GM19239 (cell line): ENCODE data around the gene MAN2B1.
"Not testable (repeated sequence)": the region's sequence is repeated elsewhere in the genome, so short reads cannot be mapped to it uniquely, and the experiment has no call there.

Source experiments
- DNase-seq: peaks from one replicate; pipeline ENCODE4 v3.0.0; 2011; ENCODE audit warnings: low spot score; ENCODE audit not compliant: insufficient read length
- FAIRE-seq: peaks from 2 replicates; lab custom pipeline; 2011; peaks lifted over from hg19 to GRCh38; lab: Jason Lieb, UNC

The MAN2B1 gene

DNA sequence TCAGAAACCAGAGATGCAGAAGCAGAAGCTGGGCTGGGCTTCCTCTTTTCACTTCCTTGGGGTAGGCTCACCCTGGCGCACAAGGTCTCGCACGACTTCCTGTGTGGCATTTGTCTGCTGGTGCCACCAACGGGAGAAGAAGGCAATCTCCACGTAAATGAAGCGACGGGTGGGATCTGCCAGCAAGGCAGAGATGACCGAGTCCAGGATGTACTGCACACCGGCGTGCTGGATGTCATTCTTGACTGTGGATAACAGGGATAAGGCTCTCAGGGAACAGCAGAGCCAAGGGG is 1.3 kb downstream of the MAN2B1 start:
- FAIRE-seq: peak; percentile 84
- DNase-seq: peak; percentile 80

DNA sequence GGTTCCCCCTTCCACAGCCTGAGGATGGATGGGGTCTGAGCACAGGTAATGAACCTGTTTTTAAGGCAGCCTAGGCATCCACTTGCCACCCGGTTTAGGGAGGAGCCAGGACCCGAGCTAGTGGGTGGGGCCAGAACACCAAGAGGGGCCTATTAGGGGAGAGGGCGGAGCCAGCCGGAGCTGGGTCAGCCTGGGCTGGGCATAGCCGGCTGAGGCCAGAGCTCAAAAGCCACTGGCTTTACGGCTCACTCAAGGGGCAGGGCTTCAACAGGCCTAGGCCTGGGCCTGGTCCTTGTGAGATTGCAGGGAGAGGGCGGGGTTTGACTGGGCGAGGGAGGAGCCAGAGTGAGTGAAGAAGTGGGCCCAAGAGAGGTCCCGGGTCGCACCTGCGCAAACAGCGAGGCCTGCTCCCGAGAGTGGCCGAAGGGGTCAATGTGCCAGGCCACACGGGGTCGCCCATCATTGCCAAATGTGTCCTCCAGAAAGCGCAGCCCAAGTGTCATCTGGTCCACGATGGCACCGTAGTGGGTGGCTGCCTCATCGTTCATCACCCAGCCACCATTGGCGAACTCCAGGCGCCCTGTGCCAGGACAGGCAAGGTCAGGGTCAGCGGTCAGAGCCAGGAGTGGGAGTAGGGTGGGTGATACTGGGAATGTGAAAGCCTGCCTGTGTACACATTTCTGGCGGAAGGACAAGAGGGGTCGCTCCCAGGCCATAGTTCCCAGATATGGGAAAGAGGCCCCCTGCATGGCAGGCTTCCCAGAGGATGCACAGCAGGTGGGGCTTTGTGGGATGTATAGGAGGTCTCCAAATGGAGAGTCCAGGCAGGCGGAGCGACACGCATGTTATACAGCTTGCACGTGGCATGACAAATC is 1.9 kb downstream of the MAN2B1 start:
- DNase-seq (no peak), FAIRE-seq (no peak)

DNA sequence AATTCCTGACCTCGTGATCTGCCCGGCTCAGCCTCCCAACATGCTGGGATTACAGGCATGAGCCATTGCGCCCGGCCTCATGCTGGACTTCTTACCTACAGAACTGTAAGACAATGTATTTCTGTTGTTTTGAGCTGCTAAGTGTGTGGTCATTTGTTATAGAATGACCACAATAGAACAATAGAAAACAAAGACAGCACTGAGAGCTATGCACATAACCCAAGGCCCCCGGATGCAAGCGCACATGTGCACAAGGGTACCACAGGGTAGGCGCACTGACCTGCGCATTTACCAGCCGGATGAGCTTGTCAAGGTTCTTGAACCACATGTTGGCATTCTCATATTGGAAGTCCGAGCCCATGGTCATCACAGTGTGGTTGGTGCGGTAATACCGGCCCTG is 5.6 kb downstream of the MAN2B1 start:
- no peak for DNase-seq
- no peak for FAIRE-seq

DNA sequence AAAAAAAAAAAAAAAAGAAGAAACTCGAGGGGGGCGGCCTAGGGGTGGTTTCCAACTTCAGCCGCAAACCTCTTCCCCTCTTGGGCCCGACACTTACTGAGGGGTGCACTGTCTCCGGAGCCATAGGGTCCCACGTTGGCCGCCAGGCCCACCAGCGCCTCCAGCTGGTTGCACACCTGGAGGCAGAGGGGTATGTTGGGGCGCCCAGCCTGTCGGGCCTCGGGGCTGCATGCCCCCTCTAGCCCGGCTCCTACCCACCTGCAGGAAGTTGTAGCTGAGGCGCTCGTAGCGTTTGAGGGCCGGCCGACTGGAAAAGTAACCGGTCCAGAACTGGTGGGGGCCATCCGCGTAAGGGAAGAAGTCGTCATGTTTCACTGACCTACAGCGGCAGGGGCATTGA is 8.6 kb downstream of the MAN2B1 start:
- DNase-seq (no peak), FAIRE-seq (no peak)

DNA sequence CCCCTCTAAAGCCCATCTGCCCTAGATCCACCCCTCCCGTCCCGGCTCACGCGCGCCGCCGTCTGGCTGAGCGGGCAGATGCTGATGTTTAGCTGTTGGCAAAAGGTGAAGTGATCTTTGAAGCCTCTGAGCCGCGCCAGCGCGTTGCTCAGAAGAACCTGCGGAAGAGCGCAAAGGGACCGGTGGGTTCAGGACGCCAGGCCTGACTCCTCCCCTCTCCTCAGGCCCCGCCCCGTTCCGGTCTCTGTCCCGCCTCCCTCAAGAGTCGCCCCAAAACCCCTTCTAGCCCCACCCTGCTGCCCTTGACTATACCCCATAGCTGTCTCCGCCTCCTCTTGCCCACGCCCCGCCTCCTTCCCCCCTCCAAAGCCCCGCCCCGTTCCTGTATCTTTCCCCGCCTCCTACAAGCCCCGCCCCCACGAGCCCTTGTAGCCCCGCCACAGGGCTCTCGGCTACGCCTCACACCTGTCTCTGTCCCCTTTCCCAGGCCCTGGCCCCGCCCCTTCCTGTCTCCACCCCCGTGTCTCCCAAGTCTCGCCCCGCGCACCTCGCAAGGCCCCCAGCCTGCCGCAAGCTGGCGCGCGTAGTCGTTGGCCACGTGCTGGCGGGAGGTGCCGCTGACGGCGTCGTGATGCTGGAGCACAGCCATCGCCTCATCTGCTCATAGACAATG is 9.5 kb downstream of the MAN2B1 start:
- no peak for DNase-seq

DNA sequence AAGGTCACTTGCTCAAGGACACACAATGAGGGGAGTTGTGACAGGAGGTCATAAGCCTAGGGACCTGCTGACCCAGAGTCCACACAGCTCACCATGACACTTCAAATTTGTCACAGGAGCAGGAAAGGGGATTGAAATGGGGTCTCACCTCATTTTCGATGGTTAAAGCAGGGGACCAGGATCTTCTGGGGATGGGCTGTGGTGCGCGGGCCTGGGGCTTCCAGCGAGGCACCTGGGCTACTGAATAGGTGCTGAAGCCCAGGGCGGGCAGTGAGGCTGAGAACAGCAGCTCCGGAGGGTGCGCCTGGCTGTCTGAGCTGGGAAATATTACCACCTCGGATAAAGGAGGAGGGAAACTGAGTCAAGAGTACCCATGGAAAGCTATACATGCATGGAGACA is 11.0 kb downstream of the MAN2B1 start:
- no peak for FAIRE-seq

More for the DNA sequence above, 9.5 kb downstream of the MAN2B1 start:
- no peak for FAIRE-seq

DNA sequence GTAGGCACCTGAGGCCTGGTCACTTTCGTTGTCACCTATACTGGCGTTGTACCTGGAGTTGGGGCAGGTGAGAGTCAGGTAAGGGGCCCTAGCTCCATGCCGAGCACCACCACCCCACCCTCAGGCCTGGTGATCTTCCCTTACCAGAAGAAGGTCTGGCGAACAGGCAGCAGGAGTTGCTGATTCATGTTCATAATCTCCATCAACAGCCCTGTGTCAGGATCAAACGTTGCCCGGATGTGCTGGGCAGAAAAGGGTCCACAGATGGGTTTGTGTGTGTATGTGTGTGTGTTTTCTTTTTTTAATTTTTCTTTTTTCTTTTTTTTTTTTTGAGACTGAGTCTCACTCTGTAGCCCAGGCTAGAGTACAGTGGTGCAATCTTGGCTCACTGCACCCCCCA is 14.3 kb downstream of the MAN2B1 start:
- no peak for DNase-seq
- FAIRE-seq: no peak

More for the DNA sequence above, 11.0 kb downstream of the MAN2B1 start:
- DNase-seq: no peak

DNA sequence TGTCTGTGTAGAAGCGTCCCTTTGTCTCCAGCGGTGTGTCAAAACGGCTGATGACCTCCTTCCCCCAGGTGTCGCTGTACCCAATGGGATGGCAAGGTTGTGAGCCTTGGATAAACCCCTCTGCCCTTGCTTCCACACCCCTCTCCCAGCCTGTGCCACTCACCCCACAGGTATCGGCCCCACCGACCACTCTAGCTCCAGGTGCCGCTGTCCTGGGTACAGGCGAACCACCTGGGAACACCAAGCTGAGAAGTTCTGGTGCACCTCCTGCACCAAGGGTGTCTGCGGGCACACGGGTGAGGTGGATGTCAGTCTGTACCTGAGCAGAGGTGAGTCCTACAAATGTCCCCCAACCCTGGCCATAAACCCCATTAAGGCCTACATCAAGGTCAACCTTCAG is 16.6 kb downstream of the MAN2B1 start:
- DNase-seq: no peak
- FAIRE-seq: no peak

DNA sequence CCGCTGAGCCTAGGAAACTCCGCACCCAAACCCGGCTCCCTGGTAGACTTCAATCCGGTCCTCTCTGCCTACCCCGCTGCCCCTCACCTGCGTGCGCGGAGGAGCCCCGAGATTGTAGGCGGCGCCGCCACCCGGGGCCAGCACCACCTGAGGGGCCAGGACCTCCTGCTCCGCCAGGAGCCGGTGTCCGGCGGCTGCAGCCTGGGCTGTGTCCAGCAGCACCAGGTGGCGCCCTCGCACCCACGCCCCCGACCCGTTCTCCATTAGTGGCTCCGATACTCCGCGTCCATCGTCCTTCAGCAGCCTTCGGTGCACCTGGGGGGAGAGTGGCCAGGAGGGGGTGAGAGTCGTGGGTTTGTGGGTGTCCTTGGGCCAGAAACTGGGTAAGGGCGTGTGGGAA is 18.5 kb downstream of the MAN2B1 start:
- DNase-seq (no peak), FAIRE-seq (no peak)

DNA sequence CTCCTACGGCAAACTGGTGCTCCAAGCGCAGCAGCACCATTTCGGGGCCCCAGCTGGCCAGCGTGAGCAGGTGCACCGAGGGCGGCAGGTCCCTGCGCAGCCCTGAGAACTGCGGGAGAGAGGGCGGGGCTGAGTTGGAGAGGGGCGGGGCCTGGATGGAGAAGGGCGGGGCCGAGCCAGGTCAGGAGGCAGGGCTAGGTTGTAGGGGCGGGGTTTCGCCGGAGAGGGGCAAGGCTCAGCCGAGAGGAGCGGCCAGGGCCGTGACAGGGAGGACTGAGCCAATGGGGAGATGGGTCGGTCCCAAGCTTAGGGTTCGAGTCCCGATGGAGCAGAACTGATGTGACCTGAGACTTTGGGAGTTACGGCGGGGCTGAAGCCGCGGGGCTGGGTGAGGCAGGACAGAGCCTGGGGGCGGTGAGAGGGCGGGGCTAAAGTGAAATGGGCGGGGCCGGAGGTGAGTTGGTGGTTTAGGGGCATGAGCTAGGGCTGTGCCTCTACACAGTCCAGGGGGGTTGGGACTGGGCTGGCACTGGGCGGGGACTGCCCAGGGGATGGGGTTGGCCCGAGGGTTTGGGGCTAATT is 19.0 kb downstream of the MAN2B1 start:
- no peak for DNase-seq

DNA sequence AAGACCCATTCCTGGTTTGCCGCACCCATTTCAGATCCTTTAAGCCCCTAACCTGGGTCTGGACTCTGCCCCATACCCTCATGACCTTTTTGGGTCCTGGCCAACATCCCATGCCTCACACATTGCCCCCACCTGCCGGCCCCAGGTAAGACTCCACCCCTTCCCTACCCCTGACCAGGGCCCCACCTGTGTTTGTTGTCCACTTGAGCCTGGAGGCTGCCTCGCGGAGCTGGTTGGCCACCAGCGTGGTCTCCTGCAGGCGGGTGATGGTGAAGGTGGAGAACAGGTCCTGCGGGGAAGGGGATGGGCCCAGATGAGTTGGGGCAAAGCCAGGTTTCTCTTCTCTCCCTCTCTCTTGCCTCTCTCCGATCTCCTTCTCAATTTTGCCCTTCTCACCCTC is 19.5 kb downstream of the MAN2B1 start:
- FAIRE-seq (no peak), DNase-seq (no peak)

More for the DNA sequence above, 19.0 kb downstream of the MAN2B1 start:
- FAIRE-seq: no peak

DNA sequence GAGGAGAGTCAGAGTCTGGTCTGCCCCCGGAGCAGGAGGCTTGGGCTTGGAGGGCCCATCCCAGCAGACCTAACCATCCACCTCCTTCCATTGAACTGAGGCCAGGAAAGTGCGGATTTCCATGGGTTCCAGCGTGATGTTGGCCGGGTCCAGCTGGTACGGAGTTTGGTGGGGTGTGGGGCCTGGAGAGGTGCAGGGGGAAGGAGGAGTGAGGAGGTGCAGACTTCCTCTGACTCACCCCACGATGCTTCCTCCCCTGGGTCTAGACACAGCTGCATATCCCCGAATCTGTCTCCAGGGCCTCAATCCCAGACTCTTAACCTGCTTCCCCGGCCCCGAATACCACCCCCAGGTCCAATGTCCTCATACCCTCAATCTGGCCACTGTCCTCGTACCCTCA is 20.0 kb downstream of the MAN2B1 start:
- DNase-seq (no peak), FAIRE-seq (no peak)

DNA sequence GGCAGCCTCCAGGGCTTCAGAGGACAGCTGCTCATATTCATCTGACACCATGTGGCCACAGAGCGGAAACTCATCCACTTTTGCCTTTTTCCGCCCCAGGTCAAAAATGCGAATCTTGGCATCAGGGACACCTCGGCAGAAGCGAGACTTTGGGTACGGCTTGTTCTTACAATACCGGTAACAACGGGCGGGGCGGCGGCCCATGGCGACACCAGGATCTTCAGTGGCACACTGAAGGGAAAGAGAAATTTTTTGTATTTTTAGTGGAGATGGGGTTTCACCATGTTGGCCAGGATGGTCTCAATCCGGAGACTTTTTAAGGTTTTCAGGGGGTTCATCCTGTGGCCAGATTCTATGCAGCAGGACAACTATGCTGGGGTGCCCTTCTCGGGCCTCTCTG is 22.8 kb downstream of the MAN2B1 start:
- not testable (repeated sequence) for DNase-seq, FAIRE-seq

DNA sequence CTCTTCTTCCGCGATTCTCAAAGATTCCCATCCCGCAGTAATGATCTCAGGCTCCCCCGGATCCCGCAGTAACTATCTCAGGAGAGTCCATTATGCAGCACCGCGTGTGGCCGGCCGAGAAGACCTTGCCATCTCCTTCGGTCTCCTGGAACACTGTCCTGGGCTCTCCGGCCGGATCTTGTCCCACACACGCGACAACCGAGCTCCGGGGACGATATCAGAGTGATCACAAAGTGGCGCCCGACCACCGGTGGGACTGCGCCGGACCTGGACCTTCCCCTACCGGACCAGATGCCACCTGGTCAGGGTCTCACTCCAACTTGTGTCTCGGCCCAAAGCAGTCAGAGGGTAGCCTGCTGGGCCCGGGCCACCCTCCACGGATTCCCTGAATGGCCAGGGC is 24.0 kb downstream of the MAN2B1 start:
- no peak for FAIRE-seq

DNA sequence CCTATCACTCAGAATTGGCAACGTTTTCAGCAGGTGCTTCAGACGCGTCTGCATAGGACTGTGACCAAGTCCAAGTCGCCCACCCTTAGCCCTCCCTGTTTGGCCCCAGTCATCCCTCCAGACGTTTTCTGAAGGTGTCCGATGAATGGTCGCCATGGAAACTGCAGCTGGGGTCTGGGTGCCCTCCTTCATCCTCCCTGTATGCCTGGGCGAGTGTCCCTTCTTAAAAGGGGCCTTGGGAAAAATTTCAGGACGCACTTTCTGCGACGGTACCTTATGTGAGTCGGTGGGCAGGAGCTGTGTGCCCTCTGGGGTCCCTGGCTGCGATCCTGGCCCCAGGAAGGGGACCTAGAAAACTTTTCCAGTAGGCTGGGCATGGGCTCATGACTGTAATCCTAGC is 25.1 kb downstream of the MAN2B1 start:
- no peak for DNase-seq
- no peak for FAIRE-seq

More for the DNA sequence above, 24.0 kb downstream of the MAN2B1 start:
- no peak for DNase-seq

DNA sequence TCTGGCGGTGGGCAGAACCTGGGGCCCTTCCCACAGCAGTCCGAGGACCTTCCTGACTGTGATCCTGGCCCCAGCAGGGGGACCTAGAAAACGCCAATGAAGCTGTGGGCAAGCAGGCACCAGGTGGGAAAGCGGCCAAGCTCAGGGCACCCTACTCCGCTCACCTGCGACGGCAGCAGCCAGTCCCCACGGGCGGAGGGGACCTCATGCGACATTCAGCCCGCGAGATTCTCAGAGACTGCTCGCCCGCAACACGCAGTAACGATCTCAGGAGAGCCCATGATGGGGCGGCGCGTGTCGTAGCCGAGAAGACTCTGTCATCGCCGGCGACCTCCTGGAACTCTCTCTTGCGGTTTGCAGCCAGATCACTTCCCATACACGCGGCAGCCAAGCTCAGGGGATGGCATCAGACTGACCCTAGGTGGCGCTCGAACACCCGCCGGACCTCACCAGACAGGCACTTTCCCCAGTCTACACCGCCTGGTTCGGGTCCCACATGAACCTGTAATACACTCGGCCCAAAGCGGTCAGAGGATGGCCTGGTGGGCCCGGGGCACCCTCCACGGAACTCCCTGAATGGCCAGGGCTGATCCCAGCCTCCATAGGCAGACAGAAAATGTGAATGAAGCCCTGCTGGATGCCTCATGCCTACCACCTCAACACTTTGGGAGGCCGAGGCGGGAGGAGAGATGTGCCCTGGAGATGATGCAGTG is 26.5 kb downstream of the MAN2B1 start:
- peak; percentile 91 for DNase-seq
- peak; percentile 94 for FAIRE-seq

DNA sequence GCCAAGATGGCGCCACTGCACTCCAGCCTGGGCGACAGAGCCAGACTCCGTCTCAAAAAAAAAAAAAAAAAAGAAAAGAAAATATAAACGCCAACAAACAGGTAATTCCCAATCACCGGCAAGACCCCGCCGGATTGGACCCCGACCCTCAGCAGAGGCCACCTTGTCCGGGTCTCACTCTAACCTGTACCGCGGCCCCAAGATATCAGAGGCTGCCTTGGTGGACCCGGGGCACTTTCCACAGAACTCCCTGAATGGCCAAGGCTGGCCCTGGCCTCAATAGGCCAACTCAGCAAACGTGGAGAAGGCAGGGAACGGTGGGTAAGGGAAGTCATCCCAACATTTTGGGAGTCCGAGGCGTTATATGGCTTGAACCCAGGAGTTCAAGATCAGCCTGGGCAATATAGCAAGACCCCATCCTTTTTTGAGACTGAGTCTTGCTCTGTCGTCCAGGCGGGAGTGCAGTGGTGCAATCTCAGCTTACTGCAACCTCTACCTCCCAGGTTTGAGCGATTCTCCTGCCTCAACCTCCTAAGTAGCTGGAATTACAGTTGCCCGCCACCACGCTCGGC is 27.8 kb downstream of the MAN2B1 start:
- no peak for DNase-seq
- no peak for FAIRE-seq

DNA sequence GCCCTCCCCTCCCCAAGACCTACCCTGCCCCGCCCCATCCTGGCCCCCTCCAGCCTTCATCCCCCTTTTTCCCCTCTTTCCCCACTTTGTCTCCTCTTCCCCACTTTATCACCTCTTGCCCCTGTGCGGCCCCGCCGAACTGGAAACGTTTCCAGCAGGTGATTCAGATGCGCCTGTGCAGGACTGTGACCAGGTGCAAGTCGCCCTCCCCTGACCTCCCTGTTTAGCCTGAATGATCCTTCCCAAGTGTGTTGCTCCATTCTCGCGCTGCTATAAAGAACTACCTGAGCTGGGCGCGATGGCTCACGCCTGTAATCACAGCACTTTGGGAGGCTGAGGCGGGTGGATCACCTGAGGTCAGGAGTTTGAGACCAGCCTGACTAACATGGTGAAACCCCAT is 29.9 kb downstream of the MAN2B1 start:
- DNase-seq: no peak
- no peak for FAIRE-seq

DNA sequence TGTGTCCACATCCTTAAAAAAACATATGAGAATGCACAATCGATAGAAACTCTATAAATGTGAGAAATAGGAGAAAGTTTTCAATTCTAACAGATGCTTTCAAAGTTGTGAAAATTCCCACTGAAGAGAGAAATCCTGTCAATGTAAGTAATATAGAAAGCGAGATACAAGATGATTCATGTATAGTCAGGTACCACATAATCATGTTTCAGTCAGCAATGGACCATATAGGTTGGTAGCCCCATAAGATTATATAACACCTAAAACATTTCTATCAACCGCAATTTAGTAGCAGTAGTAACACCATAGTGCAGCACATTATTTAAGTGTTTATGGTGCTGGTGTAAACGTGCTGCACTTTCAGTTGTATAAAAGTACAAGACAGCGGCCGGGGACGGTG is 37.3 kb downstream of the MAN2B1 start:
- FAIRE-seq: no peak
- no peak for DNase-seq
